ENCODE data around the gene PTN.

Gene PTN

GRCh38 chr7:137351941-137352340 is 8.4 kb upstream of the PTN start:
- TF ChIP-seq TAF1 (IDR thresholded peaks at IDR 0.05; ENCODE audit: borderline replicate concordance, low read depth, low read length) (no peak), POLR2AphosphoS5 (IDR thresholded peaks at IDR 0.05; ENCODE audit: low read depth, low read length) (no peak), POLR2A (IDR thresholded peaks at IDR 0.05; ENCODE audit: low read depth, low read length) (no peak)
- FAIRE-seq, result no peak

GRCh38 chr7:137345799-137346449 is 2.4 kb upstream of the PTN start:
- FAIRE-seq (no peak), DNase-seq (ENCODE audit: insufficient read length) (no peak)
- TF ChIP-seq TAF1 (IDR thresholded peaks at IDR 0.05; ENCODE audit: borderline replicate concordance, low read depth, low read length), result no peak
- no peak for TF ChIP-seq POLR2AphosphoS5 (IDR thresholded peaks at IDR 0.05; ENCODE audit: low read depth, low read length)
- TF ChIP-seq POLR2A (IDR thresholded peaks at IDR 0.05; ENCODE audit: low read depth, low read length), result no peak

More at GRCh38 chr7:137351941-137352340, 8.4 kb upstream of the PTN start:
- DNase-seq (ENCODE audit: insufficient read length), result no peak

DNA sequence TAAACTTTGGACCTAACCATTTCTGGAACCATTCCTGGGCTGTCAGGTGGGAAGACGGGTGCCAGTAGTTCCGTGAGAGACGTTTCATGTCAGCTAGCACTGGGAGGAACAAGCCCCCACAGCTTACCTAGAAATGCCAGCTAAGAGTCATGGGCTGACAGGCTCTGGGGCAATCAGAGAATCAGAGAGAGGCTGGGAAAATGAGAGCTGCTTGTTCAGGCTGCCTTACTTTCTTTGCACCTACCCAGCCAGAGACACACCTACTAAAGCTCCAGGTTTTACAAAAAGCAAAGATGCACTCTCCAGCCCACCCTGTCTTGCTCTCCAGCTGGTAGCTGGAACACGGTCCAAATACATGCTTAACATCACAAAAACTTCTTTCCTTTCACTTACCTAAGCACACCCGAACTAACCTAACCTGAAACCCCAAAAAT is 688 bp downstream of the PTN start:
- no peak for DNase-seq (ENCODE audit: insufficient read length)
- TF ChIP-seq TAF1 (IDR thresholded peaks at IDR 0.05; ENCODE audit: borderline replicate concordance, low read depth, low read length) (no peak), POLR2AphosphoS5 (IDR thresholded peaks at IDR 0.05; ENCODE audit: low read depth, low read length) (no peak), POLR2A (IDR thresholded peaks at IDR 0.05; ENCODE audit: low read depth, low read length) (no peak)
- no peak for FAIRE-seq

- TF ChIP-seq POLR2AphosphoS5 (IDR thresholded peaks at IDR 0.05; ENCODE audit: low read depth, low read length), result no peak
- no peak for TF ChIP-seq TAF1 (IDR thresholded peaks at IDR 0.05; ENCODE audit: borderline replicate concordance, low read depth, low read length)
- DNase-seq (ENCODE audit: insufficient read length) (no peak), FAIRE-seq (no peak)
Measured at GRCh38 chr7:137342265-137342664, 1.3 kb downstream of the PTN start.

DNA sequence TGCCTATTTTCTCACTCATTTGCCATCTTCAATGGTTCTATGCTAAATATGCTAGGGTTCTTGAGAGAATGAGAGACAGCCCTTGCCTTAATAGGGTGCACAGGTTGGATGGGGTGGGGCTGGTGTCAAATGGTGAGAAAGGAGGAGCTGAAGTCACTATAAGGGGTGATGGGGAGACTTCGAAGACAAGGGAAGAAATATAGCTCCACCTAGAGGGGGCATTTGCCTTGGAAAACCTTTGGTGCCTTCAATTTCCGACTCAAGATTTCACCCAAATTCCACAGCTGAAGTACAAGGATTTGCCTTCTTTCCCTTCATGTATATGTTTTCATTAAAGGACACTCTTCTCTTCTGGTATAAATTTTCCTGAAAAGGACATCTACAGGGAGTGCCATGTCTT is 5.6 kb downstream of the PTN start:
- FAIRE-seq (no peak), DNase-seq (ENCODE audit: insufficient read length) (no peak)
- TF ChIP-seq POLR2A (IDR thresholded peaks at IDR 0.05; ENCODE audit: low read depth, low read length) (no peak), TAF1 (IDR thresholded peaks at IDR 0.05; ENCODE audit: borderline replicate concordance, low read depth, low read length) (no peak), POLR2AphosphoS5 (IDR thresholded peaks at IDR 0.05; ENCODE audit: low read depth, low read length) (no peak)

- FAIRE-seq (no peak), DNase-seq (ENCODE audit: insufficient read length) (no peak)
- TF ChIP-seq TAF1 (IDR thresholded peaks at IDR 0.05; ENCODE audit: borderline replicate concordance, low read depth, low read length) (no peak), POLR2AphosphoS5 (IDR thresholded peaks at IDR 0.05; ENCODE audit: low read depth, low read length) (no peak), POLR2A (IDR thresholded peaks at IDR 0.05; ENCODE audit: low read depth, low read length) (no peak)
Measured at GRCh38 chr7:137335814-137336213, 7.7 kb downstream of the PTN start.

GRCh38 chr7:137331378-137331777 is 12.2 kb downstream of the PTN start:
- TF ChIP-seq TAF1 (IDR thresholded peaks at IDR 0.05; ENCODE audit: borderline replicate concordance, low read depth, low read length) (no peak), POLR2AphosphoS5 (IDR thresholded peaks at IDR 0.05; ENCODE audit: low read depth, low read length) (no peak), POLR2A (IDR thresholded peaks at IDR 0.05; ENCODE audit: low read depth, low read length) (no peak)
- DNase-seq (ENCODE audit: insufficient read length) (no peak), FAIRE-seq (no peak)

GRCh38 chr7:137329411-137329810 is 14.1 kb downstream of the PTN start:
- DNase-seq (ENCODE audit: insufficient read length), result no peak

GRCh38 chr7:137328373-137329120 is 15.0 kb downstream of the PTN start:
- FAIRE-seq (no peak), DNase-seq (ENCODE audit: insufficient read length) (no peak)
- TF ChIP-seq TAF1 (IDR thresholded peaks at IDR 0.05; ENCODE audit: borderline replicate concordance, low read depth, low read length) (no peak), POLR2AphosphoS5 (IDR thresholded peaks at IDR 0.05; ENCODE audit: low read depth, low read length) (no peak), POLR2A (IDR thresholded peaks at IDR 0.05; ENCODE audit: low read depth, low read length) (no peak)

More at GRCh38 chr7:137329411-137329810, 14.1 kb downstream of the PTN start:
- no peak for TF ChIP-seq POLR2AphosphoS5 (IDR thresholded peaks at IDR 0.05; ENCODE audit: low read depth, low read length)
- no peak for TF ChIP-seq TAF1 (IDR thresholded peaks at IDR 0.05; ENCODE audit: borderline replicate concordance, low read depth, low read length)
- TF ChIP-seq POLR2A (IDR thresholded peaks at IDR 0.05; ENCODE audit: low read depth, low read length), result no peak
- FAIRE-seq, result no peak

DNA sequence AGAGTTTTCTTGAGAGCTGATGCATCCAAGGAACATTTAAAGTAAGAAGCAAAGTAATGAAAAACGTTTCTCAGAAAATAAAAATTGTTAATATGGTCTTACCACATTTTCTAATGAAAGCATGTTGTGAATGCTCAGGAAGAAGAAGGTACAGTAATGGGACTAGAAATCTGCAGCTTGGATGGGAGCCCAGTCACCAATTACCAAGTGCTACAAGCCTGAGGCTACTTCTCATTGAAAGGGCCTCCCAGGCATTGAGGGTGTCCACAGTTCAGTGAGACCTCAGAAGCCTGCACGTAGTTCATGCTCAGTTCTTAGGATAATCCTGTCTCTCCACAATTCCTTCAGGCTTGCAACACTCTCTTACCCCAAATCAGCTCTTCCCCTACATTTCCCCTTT is 17.6 kb downstream of the PTN start:
- TF ChIP-seq TAF1 (IDR thresholded peaks at IDR 0.05; ENCODE audit: borderline replicate concordance, low read depth, low read length) (no peak), POLR2A (IDR thresholded peaks at IDR 0.05; ENCODE audit: low read depth, low read length) (no peak), POLR2AphosphoS5 (IDR thresholded peaks at IDR 0.05; ENCODE audit: low read depth, low read length) (no peak)
- DNase-seq (ENCODE audit: insufficient read length), result no peak
- FAIRE-seq, result no peak

DNA sequence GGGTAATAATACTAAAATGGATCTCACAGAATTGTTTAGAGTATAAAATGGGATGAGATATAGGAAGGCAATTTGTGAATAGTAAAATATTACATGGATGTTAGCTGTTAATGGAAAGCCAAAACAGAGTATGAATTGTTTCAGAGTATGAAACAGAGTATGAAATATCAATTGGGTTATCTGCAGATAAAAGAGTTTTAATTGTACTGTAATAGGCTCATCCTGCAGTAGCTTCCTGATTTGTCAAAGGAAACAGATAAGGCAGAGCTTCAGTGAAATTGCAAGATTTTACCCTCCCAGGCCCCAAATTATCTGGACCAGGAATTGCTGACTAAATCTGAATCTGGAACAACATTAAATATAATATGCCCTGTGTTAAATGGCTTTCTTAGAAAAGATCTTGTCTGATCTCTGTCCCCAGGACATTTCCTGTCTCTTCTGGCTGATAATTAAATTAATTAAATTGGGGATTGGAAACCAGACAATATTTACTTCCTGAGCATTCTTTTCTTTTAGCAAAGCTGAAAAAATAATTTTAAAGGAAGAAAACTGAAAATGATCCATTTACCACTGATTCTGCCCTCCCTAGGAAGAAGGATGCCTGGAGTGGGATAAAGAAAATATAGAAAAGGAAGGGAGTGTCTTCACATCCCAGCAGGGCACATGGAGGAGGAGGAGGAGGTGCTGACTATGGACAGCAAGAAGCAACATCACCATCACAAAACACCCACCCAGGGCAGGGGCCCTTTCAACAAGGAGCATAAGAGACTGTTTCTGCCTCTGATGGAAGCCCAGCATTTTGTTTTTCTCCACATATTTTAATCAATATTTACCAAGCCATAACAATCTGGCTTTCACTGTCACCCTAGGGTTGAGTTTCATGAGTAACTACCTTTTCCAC is 18.5 kb downstream of the PTN start:
- FAIRE-seq (no peak), DNase-seq (ENCODE audit: insufficient read length) (no peak)
- no peak for TF ChIP-seq POLR2AphosphoS5 (IDR thresholded peaks at IDR 0.05; ENCODE audit: low read depth, low read length)
- TF ChIP-seq TAF1 (IDR thresholded peaks at IDR 0.05; ENCODE audit: borderline replicate concordance, low read depth, low read length), result no peak
- TF ChIP-seq POLR2A (IDR thresholded peaks at IDR 0.05; ENCODE audit: low read depth, low read length), result no peak

All from GM12892 (cell line).